H9 (cell line): ENCODE results near the gene PDE2A. TPM values are rescaled to one million over a fixed set of nuclear protein-coding genes. Genes with fewer than 3 reads are reported as not detected.
A peak's percentile ranks its signal among the peaks of the same experiment; 100 is the strongest.

Source experiments
- DNase-seq: peaks from one replicate; pipeline ENCODE4 v3.0.0-alpha.2; 2017
- H2AFZ ChIP-seq: one replicate; pipeline ENCODE4 v1.6.1; 2013; ENCODE audit warnings: mild to moderate bottlenecking, low read length, control low read depth, moderate library complexity
- H2AK5ac ChIP-seq: 2 replicates; pipeline ENCODE4 v1.6.1; 2013; ENCODE audit warnings: low read length, control low read depth, mixed read lengths; ENCODE audit not compliant: insufficient read length
- H2BK120ac ChIP-seq: one replicate; pipeline ENCODE4 v1.6.1; 2013; ENCODE audit warnings: low read depth, mild to moderate bottlenecking, low read length, control low read depth, inconsistent platforms; ENCODE audit not compliant: poor library complexity, severe bottlenecking
- H2BK12ac ChIP-seq: 2 replicates; pipeline ENCODE4 v1.6.1; 2013; ENCODE audit warnings: low read length, control low read depth, mixed read lengths, low read depth; ENCODE audit not compliant: insufficient read length
- H2BK15ac ChIP-seq: 2 replicates; pipeline ENCODE4 v1.6.1; 2013; ENCODE audit warnings: low read depth, low read length, control low read depth
- H2BK20ac ChIP-seq: one replicate; pipeline ENCODE4 v1.6.1; 2013; ENCODE audit warnings: low read depth, mild to moderate bottlenecking, low read length, control low read depth, inconsistent platforms; ENCODE audit not compliant: poor library complexity, severe bottlenecking
- H2BK5ac ChIP-seq: 2 replicates; pipeline ENCODE4 v1.6.1; 2013; ENCODE audit warnings: low read length, control low read depth, mixed read lengths; ENCODE audit not compliant: insufficient read length
- H3K14ac ChIP-seq: 2 replicates; pipeline ENCODE4 v1.6.1; 2013; ENCODE audit warnings: low read length, control low read depth; ENCODE audit not compliant: insufficient read depth
- H3K18ac ChIP-seq: 2 replicates; pipeline ENCODE4 v1.6.1; 2013; ENCODE audit warnings: low read depth, mild to moderate bottlenecking, mixed read lengths, low read length, control low read depth; ENCODE audit not compliant: insufficient read length
- H3K23ac ChIP-seq: 2 replicates; pipeline ENCODE4 v1.6.1; 2013; ENCODE audit warnings: low read length, control low read depth, mixed read lengths, low read depth; ENCODE audit not compliant: insufficient read length
- H3K23me2 ChIP-seq: 2 replicates; pipeline ENCODE4 v1.6.1; 2013; ENCODE audit warnings: low read depth, mild to moderate bottlenecking, mixed read lengths, low read length, control low read depth; ENCODE audit not compliant: insufficient read length, poor library complexity, severe bottlenecking
- H3K27ac ChIP-seq: 2 replicates; pipeline ENCODE4 v1.5.1; 2013; ENCODE audit warnings: low read length, control low read depth, mixed read lengths, low read depth; ENCODE audit not compliant: insufficient read length
- H3K27me3 ChIP-seq: 2 replicates; pipeline ENCODE4 v1.6.1; 2013; ENCODE audit warnings: low read length, control low read depth, inconsistent platforms; ENCODE audit not compliant: insufficient read depth
- H3K4ac ChIP-seq: 2 replicates; pipeline ENCODE4 v1.6.1; 2013; ENCODE audit warnings: low read depth, mild to moderate bottlenecking, control low read depth, inconsistent platforms, low read length, moderate library complexity
- H3K4me1 ChIP-seq: 2 replicates; pipeline ENCODE4 v1.6.1; 2013; ENCODE audit warnings: low read length, control low read depth, inconsistent platforms; ENCODE audit not compliant: insufficient read depth
- H3K4me2 ChIP-seq: 2 replicates; pipeline ENCODE4 v1.6.1; 2013; ENCODE audit warnings: low read length, control low read depth, mixed read lengths; ENCODE audit not compliant: insufficient read length, insufficient read depth
- H3K56ac ChIP-seq: 2 replicates; pipeline ENCODE4 v1.6.1; 2013; ENCODE audit warnings: low read depth, mild to moderate bottlenecking, mixed read lengths, low read length, control low read depth; ENCODE audit not compliant: insufficient read length
- H3K79me1 ChIP-seq: 2 replicates; pipeline ENCODE4 v1.6.1; 2013; ENCODE audit warnings: low read depth, mild to moderate bottlenecking, moderate library complexity, low read length, control low read depth, inconsistent platforms; ENCODE audit not compliant: insufficient read depth, poor library complexity, severe bottlenecking
- H3K79me2 ChIP-seq: 2 replicates; pipeline ENCODE4 v1.6.1; 2013; ENCODE audit warnings: low read length, control low read depth, inconsistent platforms; ENCODE audit not compliant: insufficient read depth
- H3K9ac ChIP-seq: 2 replicates; pipeline ENCODE4 v1.6.1; 2013; ENCODE audit warnings: low read length, control low read depth, mixed read lengths; ENCODE audit not compliant: insufficient read length; ENCODE audit errors: extremely low read depth
- H3K9me3 ChIP-seq: one replicate; pipeline ENCODE4 v1.6.1; 2013; ENCODE audit warnings: low read depth, low read length, inconsistent platforms; ENCODE audit not compliant: control insufficient read depth
- H3T11ph ChIP-seq: one replicate; pipeline ENCODE4 v1.6.1; 2013; ENCODE audit warnings: mild to moderate bottlenecking, low read length, control low read depth, inconsistent platforms
- H4K20me1 ChIP-seq: one replicate; pipeline ENCODE4 v1.6.1; 2013; ENCODE audit not compliant: control insufficient read depth, insufficient read length, insufficient read depth
- H4K5ac ChIP-seq: 2 replicates; pipeline ENCODE4 v1.6.1; 2013; ENCODE audit warnings: low read depth, mild to moderate bottlenecking, mixed read lengths, low read length, control low read depth; ENCODE audit not compliant: insufficient read length
- H4K8ac ChIP-seq: replicated peaks from 2 replicates; pipeline ENCODE4 v1.6.1; 2013; ENCODE audit warnings: low read length, control low read depth, mixed read lengths, low read depth; ENCODE audit not compliant: insufficient read length
- H4K91ac ChIP-seq: 2 replicates; pipeline ENCODE4 v1.6.1; 2013; ENCODE audit warnings: low read depth, mild to moderate bottlenecking, moderate library complexity, mixed read lengths, low read length, control low read depth; ENCODE audit not compliant: insufficient read length
- H3K27ac Mint-ChIP-seq, 3 experiments: 2 replicates in 2 of 3; 3 replicates in 1 of 3; pipeline ENCODE4 v1.8.0; 2020 to 2021; ENCODE audit warnings: mixed read lengths in 3 of 3, mild to moderate bottlenecking in 1 of 3, moderate library complexity in 1 of 3
- H3K27me3 Mint-ChIP-seq: 2 replicates; pipeline ENCODE4 v1.8.0; 2021; ENCODE audit warnings: low read depth, mild to moderate bottlenecking, moderate library complexity, mixed read lengths
- H3K36me3 Mint-ChIP-seq, 3 experiments: 2 replicates in 2 of 3; 3 replicates in 1 of 3; pipeline ENCODE4 v1.8.0; 2020 to 2021; ENCODE audit warnings: low read depth in 3 of 3, mixed read lengths in 3 of 3; ENCODE audit not compliant: insufficient read depth in 1 of 3
- H3K4me1 Mint-ChIP-seq, 2 experiments: 2 replicates each; pipeline ENCODE4 v1.8.0; 2020; ENCODE audit warnings: mixed read lengths in 2 of 2
- H3K4me3 Mint-ChIP-seq, 2 experiments: 2 replicates in 1 of 2; 3 replicates in 1 of 2; pipeline ENCODE4 v1.8.0; 2020 to 2021; ENCODE audit warnings: mild to moderate bottlenecking in 2 of 2, mixed read lengths in 2 of 2, moderate library complexity in 1 of 2
- H3K9me3 Mint-ChIP-seq, 2 experiments: 2 replicates in 1 of 2; 3 replicates in 1 of 2; pipeline ENCODE4 v1.8.0; 2020; ENCODE audit warnings: mild to moderate bottlenecking in 2 of 2, mixed read lengths in 2 of 2, moderate library complexity in 1 of 2
- WGBS: extraction: QIAGEN DNeasy Blood & Tissue Kit; methylation state at CpG from one replicate; pipeline ENCODE4 v1.1.7; 2013; ENCODE audit warnings: missing lambda C conversion rate, low lambda C conversion rate, mixed read lengths; ENCODE audit not compliant: insufficient read length; ENCODE audit errors: extremely low coverage; 5-methylcytosine and 5-hydroxymethylcytosine counted together
- total RNA-seq: library from RNA; stranded (reverse); gene quantifications from 2 replicates; pipeline ENCODE4 v1.2.1, GENCODE V29; 2021
- TF ChIP-seq, protein P1 (sequence below): fragments of 200-600 bp; sonication (generic); conservative IDR thresholded peaks from 3 replicates; pipeline ENCODE4 v1.8.0; 2021; ENCODE audit warnings: antibody characterized with exemption, mild to moderate bottlenecking

PDE2A gene
- total RNA-seq, 1 experiment from 2014 or later = 3.4 TPM

DNA sequence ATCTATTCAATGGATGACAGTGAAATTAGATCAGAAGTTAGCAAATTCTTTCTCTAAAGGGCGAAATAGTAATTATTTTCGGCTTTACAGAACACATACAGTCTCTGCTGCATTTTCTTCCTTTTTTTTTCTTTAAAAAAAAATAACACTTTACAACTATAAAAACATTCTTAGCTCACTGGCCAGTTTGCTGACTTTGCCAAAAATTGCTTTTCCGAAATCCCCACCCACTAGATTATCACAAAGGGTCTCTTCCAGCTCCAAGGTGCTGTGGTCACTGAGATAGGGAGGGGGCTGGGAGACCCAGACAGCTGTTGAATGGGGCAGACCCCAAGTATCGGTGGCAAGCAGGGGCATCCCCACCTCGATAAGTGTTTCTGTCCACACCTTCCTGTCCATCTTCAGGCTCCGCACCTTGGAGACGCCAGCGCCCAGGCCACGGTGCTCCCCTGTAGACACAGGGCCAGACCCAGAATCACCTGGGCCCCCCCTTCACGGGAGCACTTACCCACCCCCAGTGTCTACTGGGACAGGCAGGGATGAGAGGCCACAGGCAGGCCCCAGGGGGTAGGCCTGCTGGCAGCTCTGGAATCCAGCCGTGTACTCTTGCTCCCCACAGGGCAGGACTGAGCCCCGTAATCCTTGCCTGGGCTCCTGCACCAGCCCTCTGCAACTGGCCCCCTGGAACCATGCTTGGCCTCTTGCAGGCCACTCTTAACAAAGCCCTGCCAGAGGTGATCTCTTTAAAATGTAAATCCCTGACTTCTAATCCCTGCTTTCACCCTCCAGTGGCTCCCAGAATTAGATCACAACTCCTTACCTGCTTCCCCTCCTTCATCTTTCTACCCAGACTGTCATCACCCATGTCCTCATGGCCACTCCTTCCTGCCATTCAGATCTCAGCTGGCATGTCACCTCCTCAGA, 31.5 kb upstream of the PDE2A start:
- H3K27me3 ChIP-seq = no peaks in the 10 kb centered on the region
- Mint-ChIP-seq H3K4me1 (peaks cover 41 to 57% of the 10 kb centered on the region in 2 experiments), H3K27me3 (no peaks in the 10 kb centered on the region), H3K27ac (peak overlapping the region; percentile 19 to 93 (median 65); a peak in 6 of 7 replicates), H3K36me3 (peaks cover 17 to 53% (median 40%) of the 10 kb centered on the region in 3 experiments), H3K4me3 (peak overlapping the region; percentile 11 to 34; a peak in 4 of 5 replicates), H3K9me3 (no peaks in the 10 kb centered on the region)
- H3K23ac ChIP-seq = no peak overlapping the region
- TF ChIP-seq, protein P1, sequence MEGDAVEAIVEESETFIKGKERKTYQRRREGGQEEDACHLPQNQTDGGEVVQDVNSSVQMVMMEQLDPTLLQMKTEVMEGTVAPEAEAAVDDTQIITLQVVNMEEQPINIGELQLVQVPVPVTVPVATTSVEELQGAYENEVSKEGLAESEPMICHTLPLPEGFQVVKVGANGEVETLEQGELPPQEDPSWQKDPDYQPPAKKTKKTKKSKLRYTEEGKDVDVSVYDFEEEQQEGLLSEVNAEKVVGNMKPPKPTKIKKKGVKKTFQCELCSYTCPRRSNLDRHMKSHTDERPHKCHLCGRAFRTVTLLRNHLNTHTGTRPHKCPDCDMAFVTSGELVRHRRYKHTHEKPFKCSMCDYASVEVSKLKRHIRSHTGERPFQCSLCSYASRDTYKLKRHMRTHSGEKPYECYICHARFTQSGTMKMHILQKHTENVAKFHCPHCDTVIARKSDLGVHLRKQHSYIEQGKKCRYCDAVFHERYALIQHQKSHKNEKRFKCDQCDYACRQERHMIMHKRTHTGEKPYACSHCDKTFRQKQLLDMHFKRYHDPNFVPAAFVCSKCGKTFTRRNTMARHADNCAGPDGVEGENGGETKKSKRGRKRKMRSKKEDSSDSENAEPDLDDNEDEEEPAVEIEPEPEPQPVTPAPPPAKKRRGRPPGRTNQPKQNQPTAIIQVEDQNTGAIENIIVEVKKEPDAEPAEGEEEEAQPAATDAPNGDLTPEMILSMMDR = no peak
- no peak overlapping the region for H3K27ac ChIP-seq
- no peak overlapping the region for H2BK120ac ChIP-seq
- whole genome bisulfite sequencing = 100% methylated on average over 1 of the region's 12 CpGs
- no peak overlapping the region for H2BK15ac ChIP-seq
- no peak overlapping the region for H4K5ac ChIP-seq
- no peak overlapping the region for H4K8ac ChIP-seq
- no peak overlapping the region for H2BK5ac ChIP-seq
- peak overlapping the region; percentile 10 for H3K4me2 ChIP-seq
- no peak overlapping the region for H3T11ph ChIP-seq
- peak; percentile 58 for DNase-seq
- no peak overlapping the region for H3K9ac ChIP-seq
- no peaks in the 10 kb centered on the region for H3K79me2 ChIP-seq
- no peak overlapping the region for H2BK12ac ChIP-seq
- no peaks in the 10 kb centered on the region for H3K9me3 ChIP-seq
- H2AK5ac ChIP-seq = no peak overlapping the region
- no peak overlapping the region for H2BK20ac ChIP-seq
- H2AFZ ChIP-seq = no peak overlapping the region
- no peak overlapping the region for H4K91ac ChIP-seq
- no peak overlapping the region for H3K14ac ChIP-seq
- no peaks in the 10 kb centered on the region for H3K79me1 ChIP-seq
- H4K20me1 ChIP-seq = peaks cover 5% of the 10 kb centered on the region
- peaks cover 5% of the 10 kb centered on the region; the same call in 1 of the 2 replicates for H3K4me1 ChIP-seq
- no peak overlapping the region for H3K18ac ChIP-seq
- H3K4ac ChIP-seq = no peak overlapping the region
- no peak overlapping the region for H3K56ac ChIP-seq
- peaks cover 3% of the 10 kb centered on the region for H3K23me2 ChIP-seq
